ENCODE results near the gene FAM53C. TPM values are rescaled to one million over a fixed set of nuclear protein-coding genes. Genes with fewer than 3 reads are reported as not detected.
A peak's percentile ranks its signal among the peaks of the same experiment; 100 is the strongest.

FAM53C gene
- total RNA-seq, 1 experiment from 2014 or later = 33.3 TPM

DNA sequence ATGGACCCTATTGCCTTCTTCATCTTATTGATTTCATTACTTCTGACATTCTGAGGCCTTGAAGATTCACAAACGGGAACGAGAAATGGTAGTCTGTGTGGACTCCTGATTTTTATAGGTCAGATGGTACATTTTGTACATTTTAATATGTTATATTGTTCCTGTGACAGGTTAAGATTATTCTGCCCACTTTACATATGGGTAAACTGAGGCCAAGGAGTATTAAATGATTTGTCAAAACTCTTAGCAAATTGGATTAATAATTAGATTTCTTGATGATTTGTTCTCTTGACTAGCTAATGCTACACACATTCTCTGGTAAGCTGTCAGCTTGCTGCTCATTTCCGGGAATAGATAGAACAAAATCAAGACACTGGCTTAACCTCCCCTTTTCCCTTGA, 1.9 kb downstream of the FAM53C start:
- Mint-ChIP-seq H3K4me3 (ENCODE audit: unreplicated experiment) (peak overlapping the region; percentile 90), H3K27ac (ENCODE audit: unreplicated experiment) (no peak overlapping the region), H3K4me1 (ENCODE audit: low read depth, unreplicated experiment) (peaks cover 16% of the 10 kb centered on the region), H3K9me3 (ENCODE audit: unreplicated experiment) (no peaks in the 10 kb centered on the region), H3K36me3 (ENCODE audit: insufficient read depth, unreplicated experiment) (peaks cover 52% of the 10 kb centered on the region), H3K27me3 (ENCODE audit: insufficient read depth, unreplicated experiment) (no peaks in the 10 kb centered on the region)
- TF ChIP-seq, protein P1, sequence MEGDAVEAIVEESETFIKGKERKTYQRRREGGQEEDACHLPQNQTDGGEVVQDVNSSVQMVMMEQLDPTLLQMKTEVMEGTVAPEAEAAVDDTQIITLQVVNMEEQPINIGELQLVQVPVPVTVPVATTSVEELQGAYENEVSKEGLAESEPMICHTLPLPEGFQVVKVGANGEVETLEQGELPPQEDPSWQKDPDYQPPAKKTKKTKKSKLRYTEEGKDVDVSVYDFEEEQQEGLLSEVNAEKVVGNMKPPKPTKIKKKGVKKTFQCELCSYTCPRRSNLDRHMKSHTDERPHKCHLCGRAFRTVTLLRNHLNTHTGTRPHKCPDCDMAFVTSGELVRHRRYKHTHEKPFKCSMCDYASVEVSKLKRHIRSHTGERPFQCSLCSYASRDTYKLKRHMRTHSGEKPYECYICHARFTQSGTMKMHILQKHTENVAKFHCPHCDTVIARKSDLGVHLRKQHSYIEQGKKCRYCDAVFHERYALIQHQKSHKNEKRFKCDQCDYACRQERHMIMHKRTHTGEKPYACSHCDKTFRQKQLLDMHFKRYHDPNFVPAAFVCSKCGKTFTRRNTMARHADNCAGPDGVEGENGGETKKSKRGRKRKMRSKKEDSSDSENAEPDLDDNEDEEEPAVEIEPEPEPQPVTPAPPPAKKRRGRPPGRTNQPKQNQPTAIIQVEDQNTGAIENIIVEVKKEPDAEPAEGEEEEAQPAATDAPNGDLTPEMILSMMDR (IDR thresholded peaks at IDR 0.05; ENCODE audit: insufficient read depth in 1 of 2, low read depth in 1 of 2, low read length in 1 of 2, severe bottlenecking in 1 of 2, unreplicated experiment in 1 of 2) = no peak
- intact Hi-C loops (cut with micrococcal nuclease; ENCODE audit: unreplicated experiment) = no loop called here
- H3K27me3 ChIP-seq (replicated peaks; ENCODE audit: control insufficient read depth, insufficient read depth, low read length) = no peaks in the 10 kb centered on the region
- no peak for DNase-seq
- ChIA-PET CTCF (interaction anchor here (0.6 to 3.3 kb wide), 2 partner anchors 12 to 73 kb away, joined by 4 to 54 read pairs; partner anchors contain the start of gene KDM3B), POLR2A (interaction anchor here (1.2 to 1.3 kb wide), 2 partner anchors 12 to 13 kb away, joined by 4 read pairs; no protein-coding TSS in a partner anchor)
- H3K4me1 ChIP-seq = peaks cover 19% of the 10 kb centered on the region
- H3K36me3 ChIP-seq (ENCODE audit: control insufficient read depth, insufficient read depth, low read length) = peaks cover 4% of the 10 kb centered on the region; the same call in 1 of the 2 replicates
- no TSS peak for BruUV-seq (replicated peaks)
- no peaks in the 10 kb centered on the region for H3K9me3 ChIP-seq
- no peak overlapping the region for H3K4me3 ChIP-seq (ENCODE audit: low read depth, low read length)

DNA sequence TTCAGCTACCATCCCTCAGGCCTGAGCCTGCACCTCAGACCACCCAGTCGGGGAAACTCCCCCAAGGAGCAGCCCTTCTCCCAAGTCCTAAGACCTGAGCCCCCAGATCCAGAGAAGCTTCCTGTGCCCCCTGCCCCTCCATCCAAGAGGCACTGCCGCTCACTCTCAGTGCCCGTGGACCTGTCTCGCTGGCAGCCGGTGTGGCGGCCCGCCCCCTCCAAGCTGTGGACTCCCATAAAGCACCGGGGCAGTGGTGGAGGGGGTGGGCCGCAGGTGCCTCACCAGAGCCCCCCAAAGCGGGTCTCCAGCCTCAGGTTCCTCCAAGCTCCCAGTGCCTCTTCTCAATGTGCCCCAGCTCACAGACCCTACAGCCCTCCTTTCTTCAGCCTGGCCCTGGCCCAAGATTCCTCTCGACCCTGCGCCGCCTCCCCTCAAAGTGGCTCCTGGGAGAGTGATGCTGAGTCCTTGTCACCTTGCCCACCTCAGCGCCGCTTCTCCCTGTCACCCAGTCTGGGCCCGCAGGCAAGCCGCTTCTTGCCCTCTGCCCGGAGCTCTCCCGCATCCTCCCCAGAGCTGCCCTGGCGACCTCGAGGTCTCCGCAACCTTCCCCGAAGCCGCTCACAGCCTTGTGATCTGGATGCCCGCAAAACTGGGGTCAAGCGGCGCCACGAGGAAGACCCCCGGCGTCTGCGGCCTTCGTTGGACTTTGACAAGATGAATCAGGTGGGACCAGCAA, 7.0 kb downstream of the FAM53C start:
- no TSS peak for BruUV-seq (replicated peaks)
- H3K9me3 ChIP-seq = no peaks in the 10 kb centered on the region
- no peak overlapping the region for H3K4me3 Mint-ChIP-seq (ENCODE audit: unreplicated experiment)
- no peaks in the 10 kb centered on the region for H3K9me3 Mint-ChIP-seq (ENCODE audit: unreplicated experiment)
- H3K4me3 ChIP-seq (ENCODE audit: low read depth, low read length) = no peak overlapping the region
- peaks cover 6% of the 10 kb centered on the region for H3K36me3 ChIP-seq (ENCODE audit: control insufficient read depth, insufficient read depth, low read length)
- no peak for DNase-seq
- H3K27ac Mint-ChIP-seq (ENCODE audit: unreplicated experiment) = no peak overlapping the region
- H3K4me1 ChIP-seq = 0 out of 2 replicates have a peak, but pooled peaks cover 5% of the 10 kb centered on the region
- H3K4me1 Mint-ChIP-seq (ENCODE audit: low read depth, unreplicated experiment) = no peaks in the 10 kb centered on the region
- TF ChIP-seq, protein P1 (IDR thresholded peaks at IDR 0.05; ENCODE audit: insufficient read depth in 1 of 2, low read depth in 1 of 2, low read length in 1 of 2, severe bottlenecking in 1 of 2, unreplicated experiment in 1 of 2) = no peak
- no peaks in the 10 kb centered on the region for H3K27me3 ChIP-seq (replicated peaks; ENCODE audit: control insufficient read depth, insufficient read depth, low read length)
- no peaks in the 10 kb centered on the region for H3K27me3 Mint-ChIP-seq (ENCODE audit: insufficient read depth, unreplicated experiment)
- POLR2A ChIA-PET = no interaction called here
- CTCF ChIA-PET = no interaction called here
- intact Hi-C loops (cut with micrococcal nuclease; ENCODE audit: unreplicated experiment) = no loop called here
- H3K36me3 Mint-ChIP-seq (ENCODE audit: insufficient read depth, unreplicated experiment) = peaks cover 55% of the 10 kb centered on the region

DNA sequence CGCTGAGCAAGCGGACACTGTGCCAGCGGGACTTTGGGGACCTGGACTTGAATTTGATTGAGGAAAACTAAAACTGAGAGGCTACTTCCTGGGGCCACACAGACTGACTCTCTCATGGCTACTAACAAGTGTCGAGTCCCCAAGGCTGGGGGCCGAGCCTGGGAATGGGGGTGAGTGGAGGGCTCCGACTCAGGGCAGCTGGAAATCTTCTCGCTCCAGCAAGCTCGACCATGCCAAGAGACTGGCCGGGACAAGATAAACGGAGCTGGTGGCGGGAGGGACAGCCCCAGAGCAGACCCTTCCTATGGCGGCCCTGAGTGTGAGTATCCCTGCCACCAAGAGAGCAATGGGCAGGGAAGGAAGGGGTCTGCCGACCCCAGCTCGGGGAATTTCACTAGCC, 8.8 kb downstream of the FAM53C start:
- ChIA-PET CTCF (no interaction called here), POLR2A (no interaction called here)
- H3K4me3 Mint-ChIP-seq (ENCODE audit: unreplicated experiment) = no peak overlapping the region
- no peak overlapping the region for H3K27ac Mint-ChIP-seq (ENCODE audit: unreplicated experiment)
- BruUV-seq (replicated peaks) = no TSS peak
- TF ChIP-seq, protein P1 (IDR thresholded peaks at IDR 0.05; ENCODE audit: insufficient read depth in 1 of 2, low read depth in 1 of 2, low read length in 1 of 2, severe bottlenecking in 1 of 2, unreplicated experiment in 1 of 2) = no peak
- Histone ChIP-seq H3K9me3 (no peaks in the 10 kb centered on the region), H3K27me3 (replicated peaks; ENCODE audit: control insufficient read depth, insufficient read depth, low read length) (no peaks in the 10 kb centered on the region), H3K4me3 (ENCODE audit: low read depth, low read length) (no peak overlapping the region), H3K4me1 (no peaks in the 10 kb centered on the region), H3K36me3 (ENCODE audit: control insufficient read depth, insufficient read depth, low read length) (peaks cover 2% of the 10 kb centered on the region; the same call in 1 of the 2 replicates)
- no peaks in the 10 kb centered on the region for H3K9me3 Mint-ChIP-seq (ENCODE audit: unreplicated experiment)
- intact Hi-C loops (cut with micrococcal nuclease; ENCODE audit: unreplicated experiment) = no loop called here
- H3K27me3 Mint-ChIP-seq (ENCODE audit: insufficient read depth, unreplicated experiment) = no peaks in the 10 kb centered on the region
- H3K36me3 Mint-ChIP-seq (ENCODE audit: insufficient read depth, unreplicated experiment) = peaks cover 52% of the 10 kb centered on the region
- DNase-seq = no peak
- no peaks in the 10 kb centered on the region for H3K4me1 Mint-ChIP-seq (ENCODE audit: low read depth, unreplicated experiment)

Data from Caco-2 (cell line).